ENCODE data around the gene TUT7.
"Not testable (repeated sequence)": the region's sequence is repeated elsewhere in the genome, so short reads cannot be mapped to it uniquely, and the experiment has no call there.

Gene TUT7, protein sequence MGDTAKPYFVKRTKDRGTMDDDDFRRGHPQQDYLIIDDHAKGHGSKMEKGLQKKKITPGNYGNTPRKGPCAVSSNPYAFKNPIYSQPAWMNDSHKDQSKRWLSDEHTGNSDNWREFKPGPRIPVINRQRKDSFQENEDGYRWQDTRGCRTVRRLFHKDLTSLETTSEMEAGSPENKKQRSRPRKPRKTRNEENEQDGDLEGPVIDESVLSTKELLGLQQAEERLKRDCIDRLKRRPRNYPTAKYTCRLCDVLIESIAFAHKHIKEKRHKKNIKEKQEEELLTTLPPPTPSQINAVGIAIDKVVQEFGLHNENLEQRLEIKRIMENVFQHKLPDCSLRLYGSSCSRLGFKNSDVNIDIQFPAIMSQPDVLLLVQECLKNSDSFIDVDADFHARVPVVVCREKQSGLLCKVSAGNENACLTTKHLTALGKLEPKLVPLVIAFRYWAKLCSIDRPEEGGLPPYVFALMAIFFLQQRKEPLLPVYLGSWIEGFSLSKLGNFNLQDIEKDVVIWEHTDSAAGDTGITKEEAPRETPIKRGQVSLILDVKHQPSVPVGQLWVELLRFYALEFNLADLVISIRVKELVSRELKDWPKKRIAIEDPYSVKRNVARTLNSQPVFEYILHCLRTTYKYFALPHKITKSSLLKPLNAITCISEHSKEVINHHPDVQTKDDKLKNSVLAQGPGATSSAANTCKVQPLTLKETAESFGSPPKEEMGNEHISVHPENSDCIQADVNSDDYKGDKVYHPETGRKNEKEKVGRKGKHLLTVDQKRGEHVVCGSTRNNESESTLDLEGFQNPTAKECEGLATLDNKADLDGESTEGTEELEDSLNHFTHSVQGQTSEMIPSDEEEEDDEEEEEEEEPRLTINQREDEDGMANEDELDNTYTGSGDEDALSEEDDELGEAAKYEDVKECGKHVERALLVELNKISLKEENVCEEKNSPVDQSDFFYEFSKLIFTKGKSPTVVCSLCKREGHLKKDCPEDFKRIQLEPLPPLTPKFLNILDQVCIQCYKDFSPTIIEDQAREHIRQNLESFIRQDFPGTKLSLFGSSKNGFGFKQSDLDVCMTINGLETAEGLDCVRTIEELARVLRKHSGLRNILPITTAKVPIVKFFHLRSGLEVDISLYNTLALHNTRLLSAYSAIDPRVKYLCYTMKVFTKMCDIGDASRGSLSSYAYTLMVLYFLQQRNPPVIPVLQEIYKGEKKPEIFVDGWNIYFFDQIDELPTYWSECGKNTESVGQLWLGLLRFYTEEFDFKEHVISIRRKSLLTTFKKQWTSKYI (N-terminal part only)

DNA sequence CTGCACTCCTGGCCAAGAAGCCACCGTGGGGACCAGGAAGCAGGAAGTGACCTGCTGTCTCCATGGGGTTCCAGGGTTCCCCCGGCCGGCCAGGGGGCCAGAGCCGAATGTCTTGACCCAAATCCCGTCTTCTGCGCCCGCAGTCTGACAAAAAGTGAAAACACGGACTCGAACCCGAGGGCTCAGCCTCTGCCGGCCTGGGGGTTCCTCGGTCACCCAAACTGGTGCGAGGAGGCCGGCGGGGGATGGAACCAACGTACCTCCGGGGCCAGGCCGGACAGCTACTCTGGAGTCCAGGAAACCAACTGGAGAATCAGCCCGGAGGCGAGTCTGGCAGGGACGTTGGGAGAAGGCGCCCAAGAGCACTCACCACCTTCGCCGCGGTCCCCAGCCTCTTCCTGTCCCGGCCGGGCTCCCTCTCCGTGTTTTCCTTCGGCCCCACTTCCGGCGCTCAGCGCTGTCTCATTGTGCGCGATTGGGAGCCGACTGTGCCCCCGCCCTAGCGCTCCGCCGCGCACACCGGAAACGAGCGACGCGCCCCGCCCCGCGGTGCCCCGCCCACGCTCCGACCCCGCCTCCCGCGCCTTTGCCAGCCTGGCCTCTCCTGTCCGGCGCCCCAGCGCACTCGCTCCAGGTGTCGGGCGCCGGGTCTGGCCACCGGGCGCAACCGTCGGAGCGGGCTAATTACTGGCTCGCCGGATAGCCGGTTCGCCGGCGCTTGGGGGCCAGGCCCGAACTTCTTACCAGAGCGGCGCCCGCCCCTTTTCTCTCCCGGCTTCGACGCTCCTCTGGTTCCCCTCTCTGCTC is at the start of gene TUT7:
Gene TUT7, minus strand, starts transcription at position 400 of the 807 bp plus-strand sequence. CDS start 1,211 bp downstream, outside the sequence.
- peak; percentile 80 to 85 for DNase-seq (ENCODE audit: low read depth in 2 of 2)

DNA sequence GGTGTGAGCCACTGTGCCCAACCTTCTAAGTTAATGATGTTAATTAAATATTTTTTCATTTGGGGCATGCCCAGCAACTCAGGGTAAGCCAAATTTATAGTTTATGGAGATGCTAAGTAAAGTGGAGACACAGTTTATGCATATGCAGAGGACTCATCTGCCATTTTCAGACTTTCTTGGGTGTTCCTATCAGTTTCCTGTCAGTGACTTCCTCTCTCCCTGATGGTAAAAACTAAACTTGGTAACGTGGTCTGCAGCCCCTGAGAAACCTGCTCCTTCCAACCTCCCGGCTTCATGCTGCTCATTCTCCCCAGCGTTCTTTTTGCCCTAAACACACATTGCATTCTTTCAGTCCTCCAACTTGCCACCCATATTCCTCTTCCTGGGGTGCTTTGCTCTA is 48.4 kb upstream of the TUT7 start:
- DNase-seq (ENCODE audit: low read depth in 2 of 2), result no peak

DNA sequence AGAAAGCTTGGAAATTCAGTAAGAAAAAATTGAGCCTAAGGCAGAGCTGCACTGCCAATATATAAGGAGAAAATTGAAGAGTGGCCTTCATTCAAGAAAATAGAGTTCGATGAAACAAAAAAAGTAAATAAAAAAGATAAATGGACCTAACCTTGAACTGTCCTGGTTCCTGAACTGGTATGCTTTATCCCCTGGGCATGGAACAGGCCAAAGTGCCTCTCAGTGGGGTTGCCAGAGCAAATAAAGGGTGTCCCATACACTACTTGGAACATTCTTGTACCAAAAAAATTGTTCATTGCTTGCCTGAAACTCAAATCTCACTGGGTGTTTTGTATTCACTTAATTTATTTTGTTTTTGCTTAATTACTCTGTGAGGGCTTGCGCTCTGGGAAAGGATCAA is 42.2 kb upstream of the TUT7 start:
- no peak for DNase-seq (ENCODE audit: low read depth in 2 of 2)

DNA sequence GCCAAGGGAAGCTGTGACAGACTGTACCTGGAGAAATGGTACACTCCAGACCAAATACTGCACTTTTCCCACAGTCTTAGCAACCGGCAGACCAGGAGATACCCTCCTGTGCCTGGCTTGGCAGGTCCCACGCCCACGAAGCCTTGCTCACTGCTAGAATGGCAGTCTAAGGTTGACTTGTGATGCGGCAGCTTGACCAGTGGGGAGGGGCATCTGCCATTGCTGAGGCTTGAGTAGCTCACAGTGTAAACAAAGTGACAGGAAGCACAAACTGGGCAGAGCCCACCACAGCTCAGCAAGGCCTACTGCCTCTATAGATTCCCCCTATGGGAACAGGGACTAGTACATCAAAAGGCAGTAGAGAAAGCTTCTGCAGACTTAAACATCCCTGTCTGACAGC is 36.0 kb upstream of the TUT7 start:
- DNase-seq (ENCODE audit: low read depth in 2 of 2), result not testable (repeated sequence)

DNA sequence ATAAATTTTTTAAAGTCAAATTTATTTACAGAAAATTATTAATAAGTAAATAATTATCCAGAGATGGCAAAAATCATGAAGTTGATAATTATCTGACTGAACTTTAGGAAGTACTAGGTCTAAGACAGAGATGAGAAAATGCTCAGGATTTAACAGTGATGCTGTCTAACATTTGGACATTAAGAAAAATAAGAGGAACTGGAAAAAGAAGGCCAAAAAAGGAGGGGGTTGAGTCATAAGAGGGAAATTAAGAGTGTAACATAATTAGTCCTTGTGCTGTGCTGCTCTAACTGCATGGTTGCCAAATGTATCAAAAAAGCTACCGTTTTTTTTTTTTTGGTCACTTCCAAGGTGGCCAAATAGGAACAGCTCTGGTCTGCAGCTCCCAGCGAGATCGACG is 35.4 kb upstream of the TUT7 start:
- no peak for DNase-seq (ENCODE audit: low read depth in 2 of 2)

DNA sequence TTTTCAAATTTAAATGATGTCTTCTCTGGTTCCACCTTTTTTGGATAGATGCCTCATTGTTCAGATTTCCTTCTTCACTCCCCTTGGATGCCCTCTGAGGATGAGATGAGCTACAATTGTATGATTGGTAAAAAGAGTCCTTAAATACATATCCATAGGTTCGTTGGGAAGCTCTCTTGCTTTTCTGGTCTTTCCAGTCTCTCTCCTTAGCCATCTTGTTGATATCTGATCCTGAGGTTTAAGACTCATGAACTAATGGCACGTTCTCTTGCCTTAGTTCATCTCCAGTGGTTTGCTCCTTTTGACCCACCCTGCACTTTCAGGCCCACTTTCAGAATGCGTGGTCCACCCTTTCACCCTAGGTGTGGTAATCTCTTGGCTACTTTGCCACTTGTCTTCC is 33.2 kb upstream of the TUT7 start:
- no peak for DNase-seq (ENCODE audit: low read depth in 2 of 2)

DNA sequence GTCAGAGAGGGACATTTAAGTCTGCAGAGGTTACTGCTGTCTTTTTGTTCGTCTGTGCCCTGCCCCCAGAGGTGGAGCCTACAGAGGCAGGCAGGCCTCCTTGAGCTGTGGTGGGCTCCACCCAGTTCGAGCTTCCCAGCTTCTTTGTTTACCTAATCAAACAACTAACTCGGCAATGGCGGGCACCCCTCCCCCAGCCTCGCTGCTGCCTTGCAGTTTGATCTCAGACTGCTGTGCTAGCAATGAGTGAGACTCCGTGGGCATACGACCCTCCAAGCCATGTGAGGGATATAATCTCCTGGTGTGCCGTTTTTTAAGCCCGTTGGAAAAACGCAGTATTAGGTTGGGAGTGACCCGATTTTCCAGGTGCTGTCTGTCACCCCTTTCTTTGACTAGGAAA is 28.8 kb upstream of the TUT7 start:
- not testable (repeated sequence) for DNase-seq (ENCODE audit: low read depth in 2 of 2)

DNA sequence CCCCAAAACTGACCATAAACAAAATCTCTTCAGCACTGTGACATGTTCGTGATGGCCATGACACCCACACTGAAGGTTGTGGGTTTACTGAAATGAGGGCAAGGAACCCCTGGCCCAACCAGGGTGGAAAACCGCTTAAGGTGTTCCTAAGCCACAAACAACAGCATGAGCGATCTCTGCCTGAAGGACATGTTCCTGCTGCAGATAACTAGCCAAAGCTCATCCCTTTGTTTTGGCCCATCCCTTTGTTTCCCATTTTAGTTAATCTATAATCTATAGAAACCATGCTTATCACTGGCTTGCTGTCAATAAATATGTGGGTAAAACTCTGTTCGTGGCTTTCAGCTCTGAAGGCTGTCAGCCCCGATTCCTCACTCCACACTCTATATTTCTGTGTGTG is 21.8 kb upstream of the TUT7 start:
- no peak for DNase-seq (ENCODE audit: low read depth in 2 of 2)

DNA sequence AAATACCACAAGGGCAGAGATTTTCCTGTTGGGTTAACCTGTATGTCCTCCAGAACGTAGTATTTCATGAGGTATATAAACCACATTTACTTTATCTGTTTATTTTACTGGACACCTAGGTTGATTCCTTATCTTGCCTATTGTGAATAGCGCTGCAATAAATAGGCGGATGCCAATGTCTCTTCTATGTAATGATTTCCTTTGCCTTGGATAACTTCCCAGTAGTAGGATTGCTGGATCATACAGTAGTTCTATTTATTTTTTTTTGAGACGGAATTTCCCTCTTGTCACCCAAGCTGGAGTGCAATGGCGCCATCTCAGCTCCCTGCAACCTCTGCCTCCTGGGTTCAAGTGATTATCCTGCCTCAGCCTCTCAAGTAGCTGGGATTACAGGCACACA is 15.6 kb upstream of the TUT7 start:
- no peak for DNase-seq (ENCODE audit: low read depth in 2 of 2)

DNA sequence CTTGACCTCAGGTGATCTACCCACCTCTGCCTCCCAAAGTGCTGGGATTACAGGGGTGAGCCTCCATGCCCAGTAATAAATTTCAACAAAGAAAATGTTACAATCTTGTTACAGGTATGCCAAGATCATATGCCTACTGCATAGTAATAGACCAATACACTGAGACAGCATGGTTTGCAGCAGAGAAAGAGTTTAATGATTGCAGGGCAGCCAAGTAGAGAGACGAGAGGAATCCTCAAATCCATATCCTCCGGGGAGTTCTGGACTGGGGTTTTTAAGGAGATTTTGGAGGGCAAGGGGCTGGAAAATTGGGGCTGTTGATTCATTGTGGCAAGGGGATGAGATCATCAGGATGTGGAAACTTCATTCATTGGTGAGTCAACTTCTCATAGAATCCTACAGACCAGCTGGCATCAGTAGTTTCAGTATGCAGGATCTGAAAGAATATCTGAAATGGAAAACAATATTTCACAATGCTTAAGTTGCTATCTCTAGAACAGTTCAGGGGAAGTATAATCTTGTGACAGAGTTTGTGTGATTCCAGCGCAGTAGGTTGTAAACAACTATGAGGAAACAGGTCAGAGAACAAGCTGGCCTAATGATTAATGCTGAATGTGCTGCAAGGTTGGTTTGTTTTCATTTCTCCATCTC is 14.8 kb upstream of the TUT7 start:
- DNase-seq (ENCODE audit: low read depth in 2 of 2), result no peak

DNA sequence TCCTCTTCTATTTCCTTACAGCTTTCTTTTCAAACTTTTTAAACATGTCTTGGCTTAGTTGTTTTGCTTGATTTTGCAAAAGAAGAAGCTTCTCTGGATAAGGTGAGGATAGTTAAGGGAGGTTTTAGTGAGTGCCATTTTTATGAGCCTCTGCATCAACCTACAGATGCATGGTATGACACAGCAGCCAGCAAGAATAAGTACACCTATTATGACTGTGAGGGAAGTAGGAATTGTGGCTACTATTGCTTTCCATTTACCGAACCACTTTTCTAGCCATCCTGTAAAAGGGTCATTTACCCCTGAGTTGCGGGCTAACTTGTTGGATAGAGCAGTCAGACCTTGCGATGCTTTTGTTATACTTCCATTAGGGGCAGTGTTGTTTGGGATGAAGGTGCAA is 7.0 kb upstream of the TUT7 start:
- no peak for DNase-seq (ENCODE audit: low read depth in 2 of 2)

DNA sequence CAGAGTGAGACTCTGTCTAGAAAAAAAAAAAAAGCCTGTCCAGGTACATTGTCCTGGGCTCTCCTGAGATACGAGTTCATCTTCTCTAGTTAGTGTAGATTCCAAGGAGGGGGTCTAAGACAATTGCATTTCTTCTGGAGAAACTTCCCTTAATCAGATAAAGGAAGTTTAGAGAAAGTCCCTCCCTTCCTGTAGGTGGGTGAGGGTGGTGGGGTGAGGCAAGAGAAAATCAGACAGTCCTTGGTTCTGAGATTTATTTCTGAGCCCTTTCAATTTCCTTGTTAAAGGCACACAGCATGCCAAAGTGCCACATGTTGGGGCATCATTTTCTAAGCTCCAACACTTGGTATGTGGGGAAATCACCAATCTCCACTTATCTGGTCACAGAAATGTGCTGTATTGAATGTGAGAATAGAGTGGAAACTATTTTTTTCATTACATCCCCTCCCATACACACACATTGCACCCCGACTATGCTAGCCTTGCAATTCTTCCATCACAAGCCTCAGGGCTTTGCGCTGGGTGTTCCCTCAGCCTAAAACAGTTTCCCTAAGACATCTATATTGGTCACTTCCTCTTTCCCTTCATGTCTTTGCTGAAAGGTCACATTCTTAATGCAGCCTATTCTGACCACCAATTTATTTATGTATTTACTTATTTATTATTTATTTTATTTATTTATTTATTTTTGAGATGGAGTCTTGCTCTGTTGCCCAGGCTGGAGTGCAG is 5.1 kb upstream of the TUT7 start:
- no peak for DNase-seq (ENCODE audit: low read depth in 2 of 2)

DNA sequence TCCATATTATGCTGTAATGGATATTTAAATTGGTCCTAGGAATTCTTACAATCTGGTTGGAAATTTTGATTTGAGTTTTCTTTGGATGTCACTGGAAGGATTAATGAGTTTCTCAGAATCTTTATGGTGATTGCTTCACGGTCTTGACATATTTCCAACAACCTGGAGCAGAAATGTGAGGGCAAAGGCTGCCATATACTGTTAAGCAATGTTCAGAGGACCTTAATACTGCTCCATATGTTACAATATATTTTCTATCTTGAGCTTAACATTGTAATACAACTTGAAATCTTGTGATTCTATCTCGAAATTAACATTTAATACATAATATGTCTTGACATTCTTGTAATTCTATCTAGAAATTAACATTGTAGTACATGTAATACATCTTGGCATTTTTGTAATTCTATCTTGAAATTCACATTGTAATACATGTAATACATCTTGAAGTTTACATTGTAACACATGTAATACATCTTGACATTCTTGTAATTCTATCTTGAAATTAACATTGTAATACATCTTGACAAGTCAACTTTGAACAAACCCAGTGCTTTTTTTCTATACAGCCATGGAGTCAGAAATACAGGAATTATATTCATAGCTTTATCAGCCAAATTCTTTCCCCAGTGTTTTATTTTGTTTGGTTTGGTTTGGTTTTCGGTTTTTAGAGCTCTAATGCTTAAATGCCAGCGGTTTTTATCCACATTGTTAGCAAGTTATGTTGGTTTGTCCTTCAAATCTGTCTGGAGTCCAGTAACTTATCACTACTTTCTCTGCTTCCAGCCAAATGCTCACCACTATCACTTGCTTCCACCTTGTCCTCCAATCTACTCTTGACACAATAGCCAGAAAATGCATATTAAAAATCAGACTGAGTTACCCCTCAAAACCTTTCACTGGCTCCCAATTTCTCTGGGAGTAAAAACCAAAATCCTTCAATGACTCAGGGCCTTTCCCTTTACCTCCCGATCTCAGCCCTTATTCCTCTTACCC is 3.0 kb upstream of the TUT7 start:
- DNase-seq (ENCODE audit: low read depth in 2 of 2), result no peak

DNA sequence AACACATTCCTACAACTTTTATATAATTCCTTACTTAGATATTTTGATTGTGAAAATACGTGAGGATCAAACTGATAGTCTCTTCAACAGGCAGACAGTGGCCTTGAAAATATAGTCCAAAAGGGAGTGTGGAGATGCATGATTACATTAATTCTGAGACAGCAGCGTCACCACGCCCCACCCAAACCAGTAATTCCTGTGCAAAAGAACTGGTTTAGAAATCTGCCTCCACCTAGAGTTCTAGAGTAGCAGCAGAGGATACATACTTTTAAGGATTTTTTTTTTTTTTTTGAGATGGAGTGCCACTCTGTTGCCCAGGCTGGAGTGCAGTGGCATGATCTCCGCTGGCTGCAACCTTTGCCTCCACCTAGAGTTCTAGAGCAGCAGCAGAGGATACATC is 1.6 kb upstream of the TUT7 start:
- no peak for DNase-seq (ENCODE audit: low read depth in 2 of 2)

DNA sequence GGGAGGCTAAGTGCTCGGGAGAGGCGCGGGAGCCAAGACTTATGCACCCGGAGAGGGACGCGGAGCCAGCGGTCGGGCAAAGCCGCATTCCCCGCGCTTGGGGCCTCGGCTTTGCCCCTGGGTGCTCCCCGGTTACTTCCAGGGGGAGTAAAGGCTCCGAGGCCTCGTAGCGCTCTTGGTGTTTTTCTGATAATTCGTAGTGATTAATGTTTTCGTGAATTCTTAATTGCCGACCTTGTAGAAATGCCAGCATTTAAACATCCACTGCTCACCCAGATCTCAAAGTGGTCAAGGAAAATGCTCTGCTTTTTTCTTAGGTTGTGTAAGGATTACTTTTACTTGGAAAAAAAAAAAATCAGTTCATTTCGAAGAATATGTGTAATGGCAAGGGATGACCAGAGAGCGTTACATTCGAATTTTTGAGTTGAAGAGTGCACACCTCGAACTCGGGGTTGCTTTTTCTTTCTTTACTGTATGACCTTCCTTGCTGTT is 654 bp upstream of the TUT7 start:
- no peak for DNase-seq (ENCODE audit: low read depth in 2 of 2)

DNA sequence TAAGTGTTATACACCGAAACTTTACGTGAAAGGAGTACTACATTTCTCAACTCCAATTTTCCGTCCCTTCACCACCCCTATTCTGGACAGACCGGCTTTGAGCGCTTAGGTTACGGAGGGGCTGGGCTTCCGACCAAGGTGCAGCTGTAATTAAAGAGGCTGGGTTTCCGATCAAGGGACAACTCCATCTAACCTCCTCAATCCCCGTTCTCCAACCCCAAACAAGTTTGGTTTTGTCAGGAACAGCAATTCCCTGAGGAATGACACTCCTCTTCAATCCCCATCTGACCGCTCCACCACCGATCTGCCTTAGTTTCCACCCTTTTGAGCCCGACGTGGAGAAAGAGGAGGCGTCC is 577 bp downstream of the TUT7 start:
- DNase-seq (ENCODE audit: low read depth in 2 of 2), result no peak

DNA sequence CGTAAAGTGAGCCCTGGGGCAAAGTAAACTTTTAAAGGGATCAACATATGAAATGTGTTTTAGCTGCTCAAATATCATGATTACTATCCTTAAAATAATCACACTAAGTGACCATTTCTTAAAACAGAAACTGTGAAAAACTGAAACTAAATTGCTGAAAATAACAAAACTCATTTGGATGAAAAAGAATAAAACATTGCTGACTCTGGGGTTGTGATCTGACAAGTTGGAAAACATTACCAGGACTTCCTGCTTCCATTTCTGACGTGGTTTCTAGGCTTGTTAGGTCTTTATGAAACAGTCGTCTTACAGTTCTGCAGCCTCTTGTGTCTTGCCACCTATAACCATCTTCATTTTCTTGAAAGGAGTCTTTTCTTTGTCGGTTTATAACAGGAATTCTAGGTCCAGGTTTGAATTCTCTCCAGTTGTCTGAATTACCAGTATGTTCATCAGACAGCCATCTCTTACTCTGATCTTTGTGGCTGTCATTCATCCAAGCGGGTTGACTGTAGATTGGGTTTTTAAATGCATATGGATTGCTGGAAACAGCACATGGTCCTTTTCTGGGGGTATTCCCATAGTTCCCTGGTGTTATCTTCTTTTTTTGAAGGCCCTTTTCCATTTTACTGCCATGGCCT is 1.7 kb downstream of the TUT7 start:
- no peak for DNase-seq (ENCODE audit: low read depth in 2 of 2)

DNA sequence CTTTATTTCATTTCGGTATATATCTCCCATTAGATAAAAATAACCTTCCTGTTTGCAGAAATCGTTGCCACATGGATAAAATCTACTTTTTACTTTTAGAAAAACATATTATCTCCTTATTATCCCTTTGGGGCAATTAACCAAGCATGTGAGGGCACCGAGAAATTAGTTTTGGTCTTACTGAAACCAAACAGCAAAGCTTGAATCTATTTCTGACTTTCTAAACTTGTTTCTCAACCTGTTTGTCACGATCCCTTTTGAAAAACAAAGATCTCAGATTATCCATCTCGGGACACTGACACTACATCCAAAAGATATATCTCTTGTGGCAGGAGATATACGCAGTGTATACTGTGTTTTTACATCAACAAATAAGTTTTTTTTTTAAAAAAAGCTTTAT is 2.3 kb downstream of the TUT7 start:
- no peak for DNase-seq (ENCODE audit: low read depth in 2 of 2)

Data from fibroblast of skin of left biceps (primary cell).